NB4 (cell line): Measurements from ENCODE around the gene NFASC.

Source experiments
- DNase-seq: peaks from one replicate; pipeline ENCODE4 v3.0.0; 2010; ENCODE audit warnings: low read depth
- H3K4me3 ChIP-seq: one replicate; pipeline ENCODE4 v1.5.1; 2011; ENCODE audit warnings: mild to moderate bottlenecking, low read depth, low read length, moderate library complexity
- MYC ChIP-seq: IDR thresholded peaks from 2 replicates; pipeline ENCODE4 v1.6.1; 2011; ENCODE audit warnings: low read depth, low read length
- POLR2A ChIP-seq: IDR thresholded peaks from 2 replicates; pipeline ENCODE4 v1.6.1; 2011; ENCODE audit warnings: mild to moderate bottlenecking; ENCODE audit not compliant: insufficient read length; ENCODE audit errors: extremely low read depth
- TF ChIP-seq, protein P1 (sequence below): IDR thresholded peaks from 2 replicates; pipeline ENCODE4 v1.6.1; 2011; ENCODE audit warnings: low read depth, low read length
- TF ChIP-seq, protein P2 (sequence below): IDR thresholded peaks from one replicate; pipeline ENCODE4 v1.5.1; 2012; ENCODE audit warnings: low read depth, low read length

Gene NFASC

DNA sequence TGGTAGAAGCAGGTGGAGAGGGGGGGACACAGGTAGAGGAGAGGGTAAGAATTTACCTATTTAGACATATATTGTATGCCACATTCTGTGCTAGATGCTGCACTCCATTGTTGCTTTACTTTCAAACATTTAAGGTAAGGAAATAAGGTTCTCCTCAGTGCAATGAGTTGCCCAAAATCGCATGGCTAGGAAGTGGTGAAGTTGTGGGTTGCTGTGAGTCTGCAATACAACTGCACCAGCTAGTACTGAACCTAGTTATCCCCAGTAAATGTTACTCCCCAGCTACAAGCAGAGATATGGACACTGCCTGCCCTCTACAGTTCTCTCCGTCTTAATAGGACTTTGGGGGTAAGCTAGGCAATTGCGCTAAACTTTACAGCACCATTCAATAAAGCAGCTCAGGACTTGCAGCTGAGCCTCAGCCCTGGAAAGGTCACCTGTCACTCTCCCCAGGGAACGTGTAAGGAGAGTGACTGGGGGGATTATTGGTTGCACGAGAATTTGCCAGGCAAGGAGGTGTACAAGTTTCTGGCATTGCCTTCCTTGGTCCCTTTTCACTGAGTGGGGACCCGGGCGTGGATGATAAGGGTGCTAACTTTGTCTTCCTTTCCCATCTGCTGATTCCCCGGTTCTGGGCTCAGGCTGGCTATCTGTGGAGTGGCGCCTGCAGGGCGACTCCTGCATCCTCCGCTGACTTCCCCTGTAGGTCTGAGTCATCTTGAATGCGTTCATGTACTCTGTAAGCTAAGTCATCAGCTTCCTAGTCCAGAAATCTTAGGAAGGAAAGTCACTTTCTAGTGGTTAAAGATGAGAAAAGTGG, 101.1 kb downstream of the NFASC start:
- DNase-seq: peak; percentile 49
- H3K4me3 ChIP-seq: no peak overlapping the region
- TF ChIP-seq, protein P1, sequence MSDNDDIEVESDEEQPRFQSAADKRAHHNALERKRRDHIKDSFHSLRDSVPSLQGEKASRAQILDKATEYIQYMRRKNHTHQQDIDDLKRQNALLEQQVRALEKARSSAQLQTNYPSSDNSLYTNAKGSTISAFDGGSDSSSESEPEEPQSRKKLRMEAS: no peak

DNA sequence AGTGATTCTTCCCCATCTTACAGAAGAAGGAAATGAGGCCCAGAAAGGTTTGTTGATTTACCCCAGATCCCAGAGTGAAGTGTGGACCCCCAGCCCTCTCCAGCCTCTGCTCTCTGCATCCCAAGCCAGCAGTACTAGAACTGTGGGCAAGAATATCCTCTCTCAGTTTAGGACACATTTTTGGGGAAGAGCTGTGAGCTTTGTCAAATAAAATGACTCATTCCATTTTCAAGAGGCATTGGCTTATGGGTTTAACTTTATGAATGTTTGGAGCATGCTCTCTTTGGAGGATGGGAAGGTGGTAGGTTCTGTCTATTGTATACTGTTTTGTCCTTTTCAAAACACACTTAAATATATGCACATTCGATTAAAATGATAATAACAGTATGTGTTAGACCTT, 101.8 kb downstream of the NFASC start:
- DNase-seq: no peak
- TF ChIP-seq, protein P1: no peak
- TF ChIP-seq, protein P2, sequence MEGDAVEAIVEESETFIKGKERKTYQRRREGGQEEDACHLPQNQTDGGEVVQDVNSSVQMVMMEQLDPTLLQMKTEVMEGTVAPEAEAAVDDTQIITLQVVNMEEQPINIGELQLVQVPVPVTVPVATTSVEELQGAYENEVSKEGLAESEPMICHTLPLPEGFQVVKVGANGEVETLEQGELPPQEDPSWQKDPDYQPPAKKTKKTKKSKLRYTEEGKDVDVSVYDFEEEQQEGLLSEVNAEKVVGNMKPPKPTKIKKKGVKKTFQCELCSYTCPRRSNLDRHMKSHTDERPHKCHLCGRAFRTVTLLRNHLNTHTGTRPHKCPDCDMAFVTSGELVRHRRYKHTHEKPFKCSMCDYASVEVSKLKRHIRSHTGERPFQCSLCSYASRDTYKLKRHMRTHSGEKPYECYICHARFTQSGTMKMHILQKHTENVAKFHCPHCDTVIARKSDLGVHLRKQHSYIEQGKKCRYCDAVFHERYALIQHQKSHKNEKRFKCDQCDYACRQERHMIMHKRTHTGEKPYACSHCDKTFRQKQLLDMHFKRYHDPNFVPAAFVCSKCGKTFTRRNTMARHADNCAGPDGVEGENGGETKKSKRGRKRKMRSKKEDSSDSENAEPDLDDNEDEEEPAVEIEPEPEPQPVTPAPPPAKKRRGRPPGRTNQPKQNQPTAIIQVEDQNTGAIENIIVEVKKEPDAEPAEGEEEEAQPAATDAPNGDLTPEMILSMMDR: no peak
- TF ChIP-seq POLR2A (no peak), MYC (no peak)
- H3K4me3 ChIP-seq: no peak overlapping the region

DNA sequence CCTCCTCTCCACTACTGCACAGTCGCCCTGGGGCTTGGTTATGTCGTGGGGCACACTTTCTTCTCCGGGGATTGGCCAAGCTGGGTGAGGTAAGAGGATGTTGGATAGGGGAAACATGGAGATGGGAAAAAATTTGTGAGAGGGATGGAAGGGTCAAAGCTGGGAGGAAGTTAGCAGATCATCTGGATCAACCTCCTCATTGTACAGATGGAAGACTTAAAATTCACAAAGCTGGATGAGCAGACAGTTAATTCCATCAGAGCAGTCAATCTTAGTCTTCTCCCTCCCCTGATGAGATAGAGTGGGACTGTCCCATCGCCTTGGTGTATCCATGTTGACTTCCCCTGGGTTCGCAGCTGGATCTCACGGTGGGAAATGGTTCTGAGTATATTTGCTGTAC, 102.8 kb downstream of the NFASC start:
- no peak overlapping the region for H3K4me3 ChIP-seq
- TF ChIP-seq, protein P1: no peak
- TF ChIP-seq POLR2A (no peak), MYC (no peak)
- TF ChIP-seq, protein P2: no peak
- no peak for DNase-seq

DNA sequence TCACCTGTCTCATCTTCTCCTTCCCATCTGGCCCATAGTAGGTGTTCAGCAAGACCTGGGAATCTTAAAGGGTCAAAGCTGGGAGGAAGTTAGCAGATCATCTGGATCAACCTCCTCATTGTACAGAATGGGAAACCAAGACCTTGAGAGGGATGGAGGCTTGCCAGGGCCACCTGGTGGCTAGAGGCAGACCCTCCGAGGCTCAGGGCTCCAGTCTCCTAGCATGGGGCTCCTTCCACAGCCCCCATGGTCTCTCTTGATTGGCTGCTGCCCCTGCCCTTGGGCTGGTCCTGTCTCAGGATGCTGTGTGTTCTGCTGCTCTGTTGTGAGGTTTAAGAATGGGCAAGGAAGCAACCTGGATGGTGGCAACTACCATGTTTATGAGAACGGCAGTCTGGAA, 103.7 kb downstream of the NFASC start:
- TF ChIP-seq, protein P1: no peak
- TF ChIP-seq MYC (no peak), POLR2A (no peak)
- TF ChIP-seq, protein P2: no peak
- DNase-seq: no peak

DNA sequence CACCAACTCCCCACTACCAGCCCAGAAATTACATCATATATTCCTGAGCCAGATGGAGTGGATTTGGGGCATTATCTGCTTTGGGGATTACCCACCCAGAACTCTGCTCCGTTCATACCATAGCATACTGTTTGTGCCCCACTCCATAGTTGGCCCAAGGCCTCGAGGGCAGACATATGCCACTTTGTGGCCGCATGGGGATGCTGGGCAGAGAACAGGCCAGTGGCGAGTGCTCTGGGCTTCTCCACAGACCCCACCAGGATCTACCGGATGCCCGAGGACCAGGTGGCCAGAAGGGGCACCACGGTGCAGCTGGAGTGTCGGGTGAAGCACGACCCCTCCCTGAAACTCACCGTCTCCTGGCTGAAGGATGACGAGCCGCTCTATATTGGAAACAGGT, 104.4 kb downstream of the NFASC start:
- H3K4me3 ChIP-seq: no peak overlapping the region
- no peak for TF ChIP-seq POLR2A
- TF ChIP-seq, protein P1: no peak
- TF ChIP-seq MYC: no peak
- TF ChIP-seq, protein P2: no peak

More for the DNA sequence above, 103.7 kb downstream of the NFASC start:
- H3K4me3 ChIP-seq: no peak overlapping the region

DNA sequence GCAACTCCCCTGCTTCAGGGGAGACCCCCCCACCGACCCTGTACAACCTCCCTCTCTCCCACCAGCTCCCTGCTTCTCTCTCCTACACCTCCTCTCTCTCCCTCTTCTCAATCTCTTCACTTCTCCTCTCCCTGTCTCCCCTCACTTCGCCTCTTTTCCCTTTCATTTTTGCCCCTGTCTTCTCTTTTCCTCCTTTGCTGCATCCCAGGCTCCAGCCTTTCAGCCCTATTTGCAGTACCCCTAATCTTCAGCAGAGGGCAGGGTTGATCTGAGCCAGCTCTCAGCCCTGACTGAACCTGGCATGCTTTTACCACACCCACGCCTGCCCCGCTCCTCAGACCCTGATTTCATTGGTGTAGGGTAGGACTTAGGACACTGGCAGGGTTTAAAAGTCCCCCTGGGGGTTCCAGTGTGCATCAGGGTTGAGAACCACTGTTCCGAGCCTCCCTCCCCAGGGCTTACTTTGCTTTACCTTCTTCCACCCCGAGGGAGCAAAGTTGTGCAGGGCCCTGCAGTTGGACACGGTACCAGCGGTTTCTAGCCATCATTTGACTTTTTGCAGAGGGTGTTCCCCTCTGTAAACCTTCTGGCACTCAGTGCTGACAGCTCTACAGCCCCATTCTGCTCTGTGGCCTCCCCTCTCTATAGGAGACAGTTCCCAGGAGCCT, 105.0 kb downstream of the NFASC start:
- DNase-seq: peak; percentile 50
- TF ChIP-seq MYC (no peak), POLR2A (no peak)
- TF ChIP-seq, protein P2: peak; percentile 80
- TF ChIP-seq, protein P1: no peak
- no peak overlapping the region for H3K4me3 ChIP-seq

More for the DNA sequence above, 104.4 kb downstream of the NFASC start:
- no peak for DNase-seq
